GM18873 (cell line): Measurements from ENCODE around the gene GCAT.

Experiments used
- ATAC-seq: cut with Tn5 transposase; IDR thresholded peaks from one replicate; pipeline ENCODE4 v1.9.1; 2021; ENCODE audit warnings: mild to moderate bottlenecking, moderate library complexity, moderate number of reproducible peaks; ENCODE audit not compliant: unreplicated experiment, low FRiP score

GCAT gene

DNA sequence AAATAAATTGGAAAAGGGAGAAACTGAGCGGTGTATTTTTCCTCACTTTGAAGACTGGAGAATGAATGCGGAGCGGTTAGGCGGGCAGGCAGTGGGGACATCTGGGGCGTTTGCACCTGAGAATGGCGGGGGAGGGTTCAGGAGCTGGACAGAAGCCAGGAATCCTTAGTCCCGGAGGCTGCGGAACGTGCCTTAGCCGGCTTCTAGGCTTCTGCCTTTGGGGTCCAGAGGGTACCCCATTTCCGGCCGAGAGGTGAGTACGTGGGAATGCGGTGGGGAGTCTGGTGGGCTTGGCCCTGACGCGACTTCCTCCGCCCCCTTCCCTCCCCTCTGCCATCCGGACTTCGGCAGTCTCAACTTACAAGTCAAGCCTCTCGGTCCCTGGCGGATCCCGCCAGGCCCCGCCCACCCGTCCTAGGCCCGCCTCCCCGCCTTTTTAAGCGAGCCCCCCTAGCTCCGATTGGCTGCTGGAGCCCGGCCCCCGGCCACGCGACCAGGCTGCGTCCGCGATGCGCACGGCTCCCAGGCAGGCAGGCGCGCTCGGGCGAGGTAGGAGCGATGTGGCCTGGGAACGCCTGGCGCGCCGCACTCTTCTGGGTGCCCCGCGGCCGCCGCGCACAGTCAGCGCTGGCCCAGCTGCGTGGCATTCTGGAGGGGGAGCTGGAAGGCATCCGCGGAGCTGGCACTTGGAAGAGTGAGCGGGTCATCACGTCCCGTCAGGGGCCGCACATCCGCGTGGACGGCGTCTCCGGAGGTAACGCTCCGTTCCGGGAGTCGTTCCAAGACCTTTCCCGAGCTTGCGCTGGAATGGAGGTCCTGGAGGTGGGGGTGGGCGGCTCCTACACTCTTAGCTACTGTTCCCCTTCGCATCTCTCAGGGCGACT, at the start of gene GCAT:
Gene GCAT, plus strand, starts transcription at position 525 of the 884 bp plus-strand sequence. Its CDS starts 34 bp downstream, at position 559.
- ATAC-seq, result no peak

- ATAC-seq, result no peak
Measured at GRCh38 chr22:37758694-37759093, 49.0 kb upstream of the GCAT start.

DNA sequence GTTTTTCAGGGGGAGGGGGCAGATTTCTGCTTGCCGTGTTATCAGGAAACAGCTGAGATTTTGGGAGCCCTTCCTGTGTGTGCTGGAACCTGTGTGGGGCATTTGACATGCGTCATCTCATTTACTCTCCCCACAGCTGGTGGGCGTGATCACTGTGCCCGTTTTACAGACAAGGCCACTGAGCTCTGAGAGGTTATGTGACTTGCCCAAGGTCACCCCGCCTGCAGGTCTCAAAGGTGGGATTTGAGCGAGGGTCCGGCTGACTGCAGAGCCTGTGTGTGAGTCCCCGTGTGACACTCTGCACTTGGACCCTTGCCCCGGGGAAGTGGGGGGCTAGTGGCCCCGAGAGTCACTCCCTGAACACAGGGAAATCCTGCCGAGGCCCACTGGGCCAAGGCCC, 48.5 kb upstream of the GCAT start:
- ATAC-seq, result no peak

DNA sequence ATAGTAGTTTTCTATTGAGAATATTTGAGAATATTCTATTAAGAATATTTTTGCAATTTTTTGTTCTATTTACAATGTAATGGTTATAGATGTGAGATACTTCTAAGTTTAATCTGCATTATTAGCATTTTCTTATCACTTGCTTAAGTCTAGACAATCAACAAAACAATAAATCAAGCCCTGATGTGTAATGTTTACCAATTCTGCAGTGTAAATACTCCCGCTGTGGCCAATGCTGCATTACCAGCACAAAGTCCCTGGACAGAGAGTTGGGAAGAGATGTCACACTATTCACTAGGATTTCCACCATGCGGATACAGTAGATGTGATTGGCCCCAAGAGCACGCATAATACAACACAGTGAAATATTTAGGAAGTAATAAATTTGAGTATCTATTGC, 47.6 kb upstream of the GCAT start:
- no peak for ATAC-seq

DNA sequence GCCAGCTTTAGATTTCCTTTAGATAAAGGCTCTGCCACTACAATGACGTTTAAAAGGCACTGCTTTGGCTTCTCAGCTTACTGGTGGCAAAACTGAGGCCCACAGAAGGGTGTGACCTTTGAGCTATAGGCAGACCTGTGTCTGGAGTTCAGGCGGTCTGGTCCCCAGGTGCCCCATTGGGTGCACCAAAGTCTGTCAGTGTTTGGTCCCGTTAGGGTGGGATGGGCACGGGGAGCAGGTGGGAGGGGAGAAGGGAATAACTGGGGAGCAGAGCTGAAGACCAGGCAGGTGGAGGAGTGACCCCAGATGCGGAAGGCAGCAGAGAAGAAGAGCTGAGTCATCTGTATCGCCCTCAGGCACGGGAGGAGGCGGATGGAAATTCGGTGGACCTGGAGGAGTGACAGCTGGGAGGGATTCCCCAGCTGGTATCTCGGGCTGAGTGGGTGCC, 45.3 kb upstream of the GCAT start:
- ATAC-seq, result no peak

DNA sequence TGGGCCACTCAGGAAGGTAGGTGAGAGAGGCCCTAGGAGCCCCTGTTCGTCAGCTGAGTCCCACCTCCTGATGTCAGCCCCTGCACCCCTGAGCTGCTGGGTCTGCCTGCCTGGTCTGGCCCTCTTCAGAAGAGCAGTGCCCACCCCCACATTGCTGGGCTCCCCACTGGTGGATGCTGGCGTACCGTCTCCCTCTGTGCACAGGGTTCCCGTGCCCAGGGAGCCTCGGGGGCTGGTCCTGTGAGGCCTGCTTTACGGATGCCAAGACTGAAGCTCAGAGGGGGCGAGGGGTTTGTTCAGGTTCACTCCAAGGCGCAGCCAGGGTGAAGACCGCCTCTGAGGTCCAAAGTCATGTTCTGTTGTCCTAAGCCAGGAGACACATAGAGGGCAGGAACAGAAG, 44.7 kb upstream of the GCAT start:
- ATAC-seq, result no peak

DNA sequence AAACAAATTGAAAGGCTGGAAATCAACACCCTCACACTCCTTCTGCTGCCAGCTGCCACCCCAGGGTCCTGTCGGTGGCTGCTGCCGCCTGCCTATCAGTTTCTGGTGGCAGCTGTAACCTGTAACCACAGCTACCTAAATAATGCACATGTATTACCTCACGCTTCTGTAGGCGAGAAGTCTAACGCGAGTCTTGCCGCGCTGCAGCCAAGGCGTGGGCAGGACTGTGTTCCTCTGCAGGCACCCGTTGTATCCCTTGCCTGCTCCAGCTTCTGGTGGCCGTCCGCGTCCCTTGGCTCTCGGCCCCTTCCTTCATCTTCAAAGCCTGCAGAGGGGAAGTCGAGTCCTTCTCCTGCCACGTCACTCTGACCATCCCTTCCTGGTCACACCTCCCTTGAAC, 44.1 kb upstream of the GCAT start:
- ATAC-seq, result no peak

DNA sequence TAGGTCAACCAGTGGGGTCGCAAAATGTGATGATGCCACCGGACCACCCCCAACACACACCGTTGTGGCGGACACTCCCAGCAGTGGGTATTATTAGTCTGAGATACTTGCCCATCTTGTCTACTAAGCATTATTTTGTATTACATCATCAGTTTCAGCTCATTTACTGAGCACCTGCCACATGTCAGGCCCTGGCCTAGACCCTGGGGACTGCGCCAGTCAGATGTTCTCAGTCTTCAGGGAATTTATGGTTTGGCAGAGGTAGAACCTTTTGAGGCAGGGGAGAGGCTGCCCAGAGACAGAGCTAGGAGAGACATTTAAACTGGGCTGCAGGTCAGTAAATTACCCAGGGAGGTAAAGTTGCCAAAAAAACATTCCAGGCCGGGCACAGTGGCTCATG, 43.1 kb upstream of the GCAT start:
- ATAC-seq, result no peak

DNA sequence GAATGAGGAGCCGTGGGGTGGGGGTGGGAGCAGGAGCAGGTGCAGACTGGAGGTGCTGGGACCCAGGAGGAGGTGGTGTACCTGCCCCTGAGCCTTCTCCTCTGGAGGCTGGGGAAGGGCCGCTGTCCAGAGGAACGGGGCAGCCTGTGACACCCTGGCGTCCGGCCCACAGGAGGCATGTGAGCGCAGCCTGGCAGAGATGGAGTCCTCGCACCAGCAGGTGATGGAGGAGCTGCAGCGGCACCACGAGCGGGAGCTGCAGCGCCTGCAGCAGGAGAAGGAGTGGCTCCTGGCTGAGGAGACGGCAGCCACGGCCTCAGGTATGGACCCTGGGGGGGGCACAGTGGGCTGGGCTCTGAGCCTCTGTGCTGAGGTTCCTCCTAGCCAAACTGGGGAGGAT, 42.2 kb upstream of the GCAT start:
- ATAC-seq, result no peak

GRCh38 chr22:37765953-37766576, 41.7 kb upstream of the GCAT start:
- no peak for ATAC-seq

DNA sequence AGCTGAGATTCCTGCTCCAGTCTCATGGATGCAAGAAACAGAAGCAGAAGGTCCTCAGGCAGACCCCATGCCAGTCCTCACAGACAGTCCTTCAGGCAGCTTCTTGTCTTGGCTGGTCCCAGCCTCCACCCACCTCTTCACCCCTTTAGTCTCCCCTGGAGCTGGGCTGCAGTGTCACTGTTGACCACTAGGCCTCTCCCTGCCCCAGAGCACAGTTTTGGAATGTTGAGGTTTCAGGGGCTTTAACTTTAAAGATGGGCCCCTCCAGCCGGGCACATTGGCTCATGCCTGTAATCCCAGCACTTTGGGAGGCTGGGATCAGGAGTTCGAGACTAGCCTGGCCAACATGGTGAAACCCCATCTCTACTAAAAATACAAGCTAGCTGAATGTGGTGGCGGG, 39.5 kb upstream of the GCAT start:
- ATAC-seq, result no peak

- no peak for ATAC-seq
Measured at GRCh38 chr22:37769056-37769455, 38.7 kb upstream of the GCAT start.

DNA sequence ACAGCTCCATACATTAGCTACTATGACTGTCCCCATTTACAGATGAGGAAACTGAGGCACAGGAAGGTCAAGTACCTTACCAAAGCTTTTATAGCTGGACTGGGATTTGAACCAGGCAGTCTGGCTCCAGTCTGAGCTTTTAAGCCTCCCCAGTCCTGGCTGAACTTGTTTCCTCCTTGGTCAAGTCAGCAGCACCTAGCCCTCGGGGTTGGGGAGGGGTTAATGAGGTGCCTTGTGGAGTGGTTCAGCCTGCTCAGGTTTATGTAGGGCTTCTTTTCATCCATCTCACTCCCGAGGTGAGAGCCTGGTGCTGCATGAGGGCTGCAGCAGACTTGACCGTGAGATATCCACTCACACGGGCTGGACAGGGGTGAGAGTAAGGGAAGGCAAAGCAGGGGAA, 36.7 kb upstream of the GCAT start:
- no peak for ATAC-seq

DNA sequence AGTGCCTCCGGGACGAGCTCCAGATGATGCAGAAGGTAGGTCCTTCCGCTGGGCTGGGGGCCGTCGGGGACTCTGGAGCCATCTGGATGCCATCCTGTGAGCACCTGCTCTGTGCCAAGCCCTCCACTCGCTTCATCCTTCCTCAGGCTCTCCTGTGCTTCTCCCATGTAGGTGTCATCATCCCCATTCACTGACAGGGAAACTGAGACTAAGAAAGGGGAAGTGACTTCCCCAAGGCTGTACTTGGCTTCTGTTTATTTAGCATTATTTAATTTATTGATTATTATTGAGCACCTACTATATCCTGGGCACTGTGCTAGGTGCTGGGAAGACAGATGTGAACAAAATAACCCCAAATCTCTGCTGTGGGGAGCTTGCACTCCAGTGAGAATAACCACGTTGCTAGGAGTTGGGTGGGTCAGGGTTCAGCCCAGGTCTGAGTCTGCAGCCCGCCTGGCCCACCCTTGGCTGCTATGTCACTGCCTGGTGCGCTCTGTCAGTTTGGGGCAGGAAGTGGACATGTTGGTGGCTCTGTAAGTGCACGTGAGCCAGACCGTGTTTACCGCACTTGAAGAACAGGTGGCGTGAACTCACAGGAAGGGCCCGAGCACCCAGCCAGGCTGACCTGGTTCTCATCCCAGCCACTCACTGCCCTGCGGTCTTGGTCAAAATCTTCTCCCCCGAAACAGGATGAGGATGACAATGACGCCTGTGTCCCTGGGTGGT, 35.9 kb upstream of the GCAT start:
- ATAC-seq, result no peak

DNA sequence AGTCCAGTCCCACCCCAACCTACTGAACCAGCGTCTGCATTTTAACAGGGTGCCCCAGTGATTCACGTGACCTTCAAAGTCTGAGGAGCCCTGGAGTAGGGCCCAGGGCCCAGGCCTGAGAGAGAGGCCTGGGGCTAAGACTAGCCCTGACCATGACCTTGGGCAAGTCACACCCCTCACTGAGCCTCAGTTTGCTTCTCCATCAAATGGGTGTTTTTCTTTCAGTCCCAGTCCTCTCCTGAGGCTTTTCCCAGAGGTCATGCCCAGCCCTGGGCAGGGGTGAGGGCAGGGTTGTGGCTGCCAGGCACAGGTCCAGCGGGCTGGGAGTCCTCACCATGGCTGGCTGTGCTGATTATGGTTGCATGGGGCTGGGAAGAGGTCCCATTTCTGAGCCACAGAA, 33.0 kb upstream of the GCAT start:
- ATAC-seq, result no peak

DNA sequence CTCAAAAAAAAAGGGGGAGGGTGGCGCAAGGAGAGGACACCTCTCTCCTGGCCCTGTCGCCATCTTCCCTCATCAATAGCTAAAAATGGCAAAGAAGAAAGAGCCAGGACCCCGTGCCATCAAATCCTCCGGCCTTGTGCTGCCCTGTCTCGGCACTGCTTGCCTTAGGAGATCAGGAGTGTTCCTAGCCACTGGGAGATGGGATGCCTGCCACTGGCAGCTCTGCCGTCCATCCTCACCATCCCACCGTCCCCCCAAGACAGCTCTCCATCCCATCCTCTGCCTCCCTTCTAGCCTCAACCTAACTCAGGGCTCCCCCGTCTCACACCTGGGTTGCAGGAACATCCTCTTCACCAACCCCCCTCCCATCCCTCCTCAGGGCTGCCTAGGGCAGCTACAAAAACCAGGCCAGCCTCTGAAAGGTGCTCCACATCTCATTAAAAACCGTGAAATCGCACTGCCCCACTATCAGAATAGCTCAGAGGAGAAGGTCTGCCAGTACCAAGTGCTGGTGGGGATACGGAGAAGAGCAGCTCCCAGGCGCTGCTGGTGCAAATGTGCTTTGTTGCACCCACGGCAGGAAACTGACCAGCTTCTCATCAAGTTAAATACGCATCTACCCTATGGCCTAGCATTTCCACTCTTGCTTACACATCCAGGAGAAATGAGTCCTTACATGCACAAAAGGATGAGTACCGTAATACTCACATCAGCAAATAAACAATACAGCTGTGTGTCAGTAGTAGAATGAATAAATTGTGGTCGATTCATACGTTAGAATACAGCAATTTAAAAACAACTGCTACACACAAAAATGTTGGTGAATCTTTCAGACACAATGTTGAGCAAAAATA, 31.7 kb upstream of the GCAT start:
- no peak for ATAC-seq

GRCh38 chr22:37776639-37777005, 31.1 kb upstream of the GCAT start:
- ATAC-seq, result no peak

GRCh38 chr22:37777122-37777687, 30.5 kb upstream of the GCAT start:
- ATAC-seq, result no peak

GRCh38 chr22:37778370-37779009, 29.2 kb upstream of the GCAT start:
- ATAC-seq, result no peak
